CD14-positive monocyte (primary cell): ENCODE results near the gene ARID4B. TPM values are rescaled to one million over a fixed set of nuclear protein-coding genes. Genes with fewer than 3 reads are reported as not detected.
A peak's percentile ranks its signal among the peaks of the same experiment; 100 is the strongest.
"Not testable (repeated sequence)": the region's sequence is repeated elsewhere in the genome, so short reads cannot be mapped to it uniquely, and the experiment has no call there.

ENCODE experiments used
- DNase-seq, 3 donors: peaks; one replicate each; pipeline ENCODE4 v3.0.0-alpha.2; 2011 to 2022
- H2AFZ ChIP-seq: 2 replicates; pipeline ENCODE4 v1.6.0; 2012; ENCODE audit warnings: mild to moderate bottlenecking, low read depth, low read length, inconsistent platforms; ENCODE audit not compliant: insufficient read depth, poor library complexity, severe bottlenecking
- H3K27ac ChIP-seq, 2 donors: 1 replicate in 1 of 2; 2 replicates in 1 of 2; pipeline ENCODE4 v1.5.1; 2012 to 2013; ENCODE audit warnings: low read length in 2 of 2, control low read depth in 1 of 2, inconsistent platforms in 1 of 2, low read depth in 1 of 2, mild to moderate bottlenecking in 1 of 2
- H3K27me3 ChIP-seq, 2 donors: one replicate each; pipeline versions ENCODE4 v1.6.0 to v1.6.1; 2011 to 2013; ENCODE audit warnings: low read length in 2 of 2; ENCODE audit not compliant: control insufficient read depth in 2 of 2, insufficient read depth in 2 of 2
- H3K36me3 ChIP-seq, 2 donors: replicated peaks in 1 of 2; 1 replicate in 1 of 2; 2 replicates in 1 of 2; pipeline versions ENCODE4 v1.5.1 to v1.6.1; 2012 to 2013; ENCODE audit warnings: low read length in 2 of 2, control low read depth in 1 of 2, inconsistent platforms in 1 of 2, mild to moderate bottlenecking in 1 of 2; ENCODE audit not compliant: insufficient read depth in 2 of 2, control insufficient read depth in 1 of 2
- H3K4me1 ChIP-seq, 2 donors: 1 replicate in 1 of 2; 2 replicates in 1 of 2; pipeline versions ENCODE4 v1.5.1 to v1.6.1; 2012 to 2013; ENCODE audit warnings: low read length in 2 of 2, control low read depth in 1 of 2, inconsistent platforms in 1 of 2, mild to moderate bottlenecking in 1 of 2, moderate library complexity in 1 of 2; ENCODE audit not compliant: insufficient read depth in 2 of 2, control insufficient read depth in 1 of 2
- H3K4me2 ChIP-seq: replicated peaks from 2 replicates; pipeline ENCODE3; 2012; ENCODE audit warnings: low read length, moderate library complexity, mild to moderate bottlenecking; ENCODE audit not compliant: poor library complexity, severe bottlenecking; ENCODE audit errors: extremely low read depth
- H3K4me3 ChIP-seq, 3 experiments: fragments of 200-600 bp in 1 of 3; sonication (generic) in 1 of 3; replicated peaks in 1 of 3; 1 replicate in 2 of 3; 2 replicates in 1 of 3; pipeline ENCODE4 v1.5.1; 2011 to 2013; ENCODE audit warnings: low read length in 3 of 3, mild to moderate bottlenecking in 3 of 3, control low read depth in 2 of 3, low read depth in 2 of 3, inconsistent platforms in 1 of 3, moderate library complexity in 1 of 3
- H3K79me2 ChIP-seq: 2 replicates; pipeline ENCODE4 v1.6.0; 2012; ENCODE audit warnings: mild to moderate bottlenecking, control low read depth, inconsistent platforms, low read length, moderate library complexity; ENCODE audit not compliant: insufficient read depth
- H3K9ac ChIP-seq: 2 replicates; pipeline ENCODE4 v1.6.0; 2017; ENCODE audit warnings: low read length, mild to moderate bottlenecking; ENCODE audit not compliant: insufficient read depth, poor library complexity, severe bottlenecking
- H3K9me3 ChIP-seq, 2 donors: replicated peaks in 1 of 2; 1 replicate in 1 of 2; 2 replicates in 1 of 2; pipeline versions ENCODE4 v1.5.1 to v1.6.1; 2012 to 2013; ENCODE audit warnings: low read length in 2 of 2, control low read depth in 1 of 2; ENCODE audit not compliant: control insufficient read depth in 1 of 2, insufficient read depth in 1 of 2
- H4K20me1 ChIP-seq: 2 replicates; pipeline ENCODE4 v1.6.0; 2012; ENCODE audit warnings: mild to moderate bottlenecking, low read length, control low read depth, moderate library complexity; ENCODE audit not compliant: insufficient read depth
- H3K27ac Mint-ChIP-seq, 7 donors: one replicate each; pipeline ENCODE4 v1.8.0; 2020; ENCODE audit warnings: mild to moderate bottlenecking in 7 of 7, mixed read lengths in 7 of 7, moderate library complexity in 6 of 7, inconsistent platforms in 2 of 7
- H3K27me3 Mint-ChIP-seq, 3 donors: one replicate each; pipeline ENCODE4 v1.8.0; 2021 to 2022; ENCODE audit warnings: low read depth in 3 of 3, mild to moderate bottlenecking in 3 of 3, mixed read lengths in 3 of 3, moderate library complexity in 3 of 3, inconsistent platforms in 1 of 3
- H3K36me3 Mint-ChIP-seq, 2 donors: one replicate each; pipeline ENCODE4 v1.8.0; 2020; ENCODE audit warnings: mixed read lengths in 2 of 2, inconsistent platforms in 1 of 2, mild to moderate bottlenecking in 1 of 2
- H3K4me1 Mint-ChIP-seq: one replicate; pipeline ENCODE4 v1.8.0; 2020; ENCODE audit warnings: mild to moderate bottlenecking, mixed read lengths
- H3K4me3 Mint-ChIP-seq, 2 donors: one replicate each; pipeline ENCODE4 v1.8.0; 2020; ENCODE audit warnings: mild to moderate bottlenecking in 2 of 2, mixed read lengths in 2 of 2, moderate library complexity in 1 of 2
- H3K9me3 Mint-ChIP-seq, 7 donors: one replicate each; pipeline ENCODE4 v1.8.0; 2020 to 2022; ENCODE audit warnings: mixed read lengths in 7 of 7, mild to moderate bottlenecking in 6 of 7, moderate library complexity in 6 of 7, inconsistent platforms in 2 of 7
- WGBS: methylation state at CpG from one replicate; pipeline ENCODE4 v1.1.5; 2013; ENCODE audit warnings: missing lambda C conversion rate; ENCODE audit not compliant: insufficient coverage; 5-methylcytosine and 5-hydroxymethylcytosine counted together
- intact Hi-C, 2 donors: fragments of 100-400 bp; cut with micrococcal nuclease; formaldehyde crosslinking; loops; one replicate each; pipeline versions ENCODE4 v1.15.0 to v1.15.1; 2023
- polyA plus RNA-seq, 3 donors: library from polyadenylated mRNA; depleted of rRNA in 1 of 3; unstranded in 2 of 3; stranded (reverse) in 1 of 3; fragments of 300-500 nt in 2 of 3; fragments of >200 nt in 1 of 3; fragmentation: Illumina TruSeq in 2 of 3; gene quantifications; 1 replicate in 2 of 3; 2 replicates in 1 of 3; pipeline ENCODE4 v1.2.3, GENCODE V29; 2012 to 2021
- TF ChIP-seq, protein P1 (sequence below): fragments of 200-600 bp; IDR thresholded peaks from one replicate; pipeline ENCODE4 v1.8.0; 2022; ENCODE audit warnings: antibody characterized with exemption, mild to moderate bottlenecking

Gene ARID4B
- polyA plus RNA-seq, 3 donors: 9.3 to 15.4 (median 11.1) TPM

- peak within 1 kb of the TSS; percentile 87 for H3K4me2 ChIP-seq
These were observed 39.3 kb upstream of the ARID4B start, which contains the start of gene TBCE for GRCh38 chr1:235367000-235367908. Gene TBCE, plus strand, starts transcription at chr1:235367427. Its CDS starts 12,623 bp downstream, at chr1:235380050.

DNA sequence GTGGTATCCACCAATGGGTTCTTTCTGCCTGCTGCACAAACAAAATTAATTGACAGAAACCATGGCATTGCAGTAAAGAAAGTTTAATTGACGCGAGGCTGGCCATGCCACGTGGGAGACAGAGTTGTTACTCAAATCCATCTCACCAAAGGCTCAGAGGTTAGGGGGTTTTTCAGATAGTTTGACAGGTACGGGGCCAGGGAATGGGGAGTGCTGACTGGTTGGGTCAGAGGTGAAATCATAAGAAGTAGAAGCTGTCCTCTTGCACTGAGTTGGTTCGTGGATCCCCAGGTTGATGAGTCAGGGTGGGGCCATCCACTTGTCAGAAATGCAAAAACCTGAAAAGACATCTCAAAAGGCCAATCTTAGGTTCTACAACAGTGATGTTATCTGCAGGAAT is 38.3 kb upstream of the ARID4B start:
- Histone ChIP-seq H2AFZ (peak overlapping the region; percentile 98), H3K4me1 (peaks cover 11 to 17% of the 10 kb centered on the region in 2 donors), H3K36me3 (no peaks in the 10 kb centered on the region), H3K27ac (no peak overlapping the region), H3K79me2 (peaks cover 38% of the 10 kb centered on the region), H3K9me3 (no peaks in the 10 kb centered on the region), H4K20me1 (no peaks in the 10 kb centered on the region), H3K4me2 (no peak overlapping the region), H3K9ac (no peak overlapping the region), H3K27me3 (no peaks in the 10 kb centered on the region), H3K4me3 (no peak overlapping the region)
- Mint-ChIP-seq H3K4me3 (peak overlapping the region in 1 of 2 donors; percentile 12), H3K4me1 (peaks cover 23% of the 10 kb centered on the region), H3K36me3 (peaks cover 2 to 10% of the 10 kb centered on the region in 2 donors), H3K27ac (no peak overlapping the region), H3K27me3 (peaks cover 0 to 3% (median 0%) of the 10 kb centered on the region in 3 donors), H3K9me3 (no peaks in the 10 kb centered on the region)
- WGBS: 100% methylated on average over 2 of the region's 5 CpGs
- DNase-seq: no peak
- TF ChIP-seq, protein P1, sequence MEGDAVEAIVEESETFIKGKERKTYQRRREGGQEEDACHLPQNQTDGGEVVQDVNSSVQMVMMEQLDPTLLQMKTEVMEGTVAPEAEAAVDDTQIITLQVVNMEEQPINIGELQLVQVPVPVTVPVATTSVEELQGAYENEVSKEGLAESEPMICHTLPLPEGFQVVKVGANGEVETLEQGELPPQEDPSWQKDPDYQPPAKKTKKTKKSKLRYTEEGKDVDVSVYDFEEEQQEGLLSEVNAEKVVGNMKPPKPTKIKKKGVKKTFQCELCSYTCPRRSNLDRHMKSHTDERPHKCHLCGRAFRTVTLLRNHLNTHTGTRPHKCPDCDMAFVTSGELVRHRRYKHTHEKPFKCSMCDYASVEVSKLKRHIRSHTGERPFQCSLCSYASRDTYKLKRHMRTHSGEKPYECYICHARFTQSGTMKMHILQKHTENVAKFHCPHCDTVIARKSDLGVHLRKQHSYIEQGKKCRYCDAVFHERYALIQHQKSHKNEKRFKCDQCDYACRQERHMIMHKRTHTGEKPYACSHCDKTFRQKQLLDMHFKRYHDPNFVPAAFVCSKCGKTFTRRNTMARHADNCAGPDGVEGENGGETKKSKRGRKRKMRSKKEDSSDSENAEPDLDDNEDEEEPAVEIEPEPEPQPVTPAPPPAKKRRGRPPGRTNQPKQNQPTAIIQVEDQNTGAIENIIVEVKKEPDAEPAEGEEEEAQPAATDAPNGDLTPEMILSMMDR: no peak
- intact Hi-C loops: loop anchor here (2.0 to 5.0 kb wide), 2 partner anchors 37 to 39 kb away; partner anchors contain the start of genes ARID4B (in 2 of the 2) and GGPS1 (in 2 of the 2)

More at GRCh38 chr1:235367000-235367908, 39.3 kb upstream of the ARID4B start, which contains the start of gene TBCE:
- Histone ChIP-seq H3K36me3 (no peaks in the 10 kb centered on the region), H3K27ac (peak within 1 kb of the TSS; percentile 71 to 83), H3K4me1 (peaks cover 11 to 17% of the 10 kb centered on the region in 2 donors), H2AFZ (peak within 1 kb of the TSS; percentile 98), H3K9ac (peak within 1 kb of the TSS; percentile 68), H4K20me1 (no peaks in the 10 kb centered on the region), H3K9me3 (no peaks in the 10 kb centered on the region), H3K27me3 (no peaks in the 10 kb centered on the region), H3K79me2 (peaks cover 47% of the 10 kb centered on the region), H3K4me3 (peak within 1 kb of the TSS; percentile 53 to 96 (median 92))
- Mint-ChIP-seq H3K36me3 (peaks cover 2 to 14% of the 10 kb centered on the region in 2 donors), H3K4me3 (peak within 1 kb of the TSS; percentile 95 to 96), H3K9me3 (no peaks in the 10 kb centered on the region), H3K27me3 (peaks cover 0 to 3% (median 0%) of the 10 kb centered on the region in 3 donors), H3K4me1 (peaks cover 22% of the 10 kb centered on the region), H3K27ac (peak within 1 kb of the TSS; percentile 87 to 95 (median 94))
- peak; percentile 86 to 96 (median 89) for DNase-seq
- intact Hi-C loops: loop anchor here (2.0 to 5.0 kb wide), 2 partner anchors 38 to 40 kb away; partner anchors contain the start of genes ARID4B (in 2 of the 2) and GGPS1 (in 2 of the 2)
- 0% methylated on average over 35 of the region's 38 CpGs for WGBS
- TF ChIP-seq, protein P1: no peak

GRCh38 chr1:235364189-235364588 is 36.2 kb upstream of the ARID4B start:
- H3K4me3 ChIP-seq, H4K20me1 ChIP-seq, H3K27me3 ChIP-seq, H3K27ac ChIP-seq, H3K27ac Mint-ChIP-seq, H3K27me3 Mint-ChIP-seq, H3K4me3 Mint-ChIP-seq, H3K9ac ChIP-seq, intact Hi-C loops, H3K36me3 ChIP-seq, H3K36me3 Mint-ChIP-seq, H3K9me3 ChIP-seq, H2AFZ ChIP-seq, H3K4me2 ChIP-seq, DNase-seq, H3K9me3 Mint-ChIP-seq: not testable (repeated sequence)
- 100% methylated on average over 2 of the region's 9 CpGs for WGBS
- Histone ChIP-seq H3K4me1 (peaks cover 11 to 17% of the 10 kb centered on the region in 2 donors), H3K79me2 (peaks cover 17% of the 10 kb centered on the region)
- H3K4me1 Mint-ChIP-seq: peaks cover 25% of the 10 kb centered on the region
